ENCODE results near the gene MRPS2. TPM values are rescaled to one million over a fixed set of nuclear protein-coding genes. Genes with fewer than 3 reads are reported as not detected.
"Not testable (repeated sequence)": the region's sequence is repeated elsewhere in the genome, so short reads cannot be mapped to it uniquely, and the experiment has no call there.

The MRPS2 gene
- total RNA-seq, 2 experiments from 2014 or later, result 65.0 to 71.5 TPM

- CTCF ChIA-PET, result no interaction called here
Measured at GRCh38 chr9:135525241-135526088, 25.0 kb downstream of the MRPS2 start.

DNA sequence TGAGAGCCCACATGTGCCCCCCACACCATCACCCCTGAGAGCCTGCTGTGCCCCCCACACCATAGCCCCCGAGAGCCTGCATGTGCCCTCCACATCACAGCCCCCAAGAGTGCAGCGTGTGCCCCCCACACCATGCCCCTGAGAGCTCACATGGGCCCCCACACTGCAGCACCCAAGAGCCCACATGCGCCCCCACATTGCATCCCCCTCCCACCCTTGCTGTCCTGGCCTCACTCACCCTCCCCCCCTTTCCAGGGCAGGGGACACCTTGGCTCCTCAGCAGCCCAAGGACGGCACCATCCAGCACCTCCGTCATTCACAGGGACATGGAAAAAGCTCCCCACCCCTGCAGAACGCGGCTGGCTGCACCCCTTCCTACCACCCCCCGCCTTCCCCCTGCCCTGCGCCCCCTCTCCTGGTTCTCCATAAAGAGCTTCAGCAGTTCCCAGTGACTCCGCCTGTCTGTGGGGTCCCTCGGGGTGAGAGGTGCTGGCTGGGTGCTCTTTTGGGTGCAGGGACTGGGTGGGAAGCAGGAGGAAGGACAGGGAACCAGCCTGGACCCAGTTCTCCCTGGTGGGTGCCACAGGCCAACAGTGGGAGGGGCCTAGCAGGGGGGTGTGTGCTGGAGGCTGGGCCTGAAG is 25.7 kb downstream of the MRPS2 start:
- POLR2A ChIA-PET, result no interaction called here
- CTCF ChIA-PET, result no interaction called here

More at GRCh38 chr9:135525241-135526088, 25.0 kb downstream of the MRPS2 start:
- POLR2A ChIA-PET, result no interaction called here

DNA sequence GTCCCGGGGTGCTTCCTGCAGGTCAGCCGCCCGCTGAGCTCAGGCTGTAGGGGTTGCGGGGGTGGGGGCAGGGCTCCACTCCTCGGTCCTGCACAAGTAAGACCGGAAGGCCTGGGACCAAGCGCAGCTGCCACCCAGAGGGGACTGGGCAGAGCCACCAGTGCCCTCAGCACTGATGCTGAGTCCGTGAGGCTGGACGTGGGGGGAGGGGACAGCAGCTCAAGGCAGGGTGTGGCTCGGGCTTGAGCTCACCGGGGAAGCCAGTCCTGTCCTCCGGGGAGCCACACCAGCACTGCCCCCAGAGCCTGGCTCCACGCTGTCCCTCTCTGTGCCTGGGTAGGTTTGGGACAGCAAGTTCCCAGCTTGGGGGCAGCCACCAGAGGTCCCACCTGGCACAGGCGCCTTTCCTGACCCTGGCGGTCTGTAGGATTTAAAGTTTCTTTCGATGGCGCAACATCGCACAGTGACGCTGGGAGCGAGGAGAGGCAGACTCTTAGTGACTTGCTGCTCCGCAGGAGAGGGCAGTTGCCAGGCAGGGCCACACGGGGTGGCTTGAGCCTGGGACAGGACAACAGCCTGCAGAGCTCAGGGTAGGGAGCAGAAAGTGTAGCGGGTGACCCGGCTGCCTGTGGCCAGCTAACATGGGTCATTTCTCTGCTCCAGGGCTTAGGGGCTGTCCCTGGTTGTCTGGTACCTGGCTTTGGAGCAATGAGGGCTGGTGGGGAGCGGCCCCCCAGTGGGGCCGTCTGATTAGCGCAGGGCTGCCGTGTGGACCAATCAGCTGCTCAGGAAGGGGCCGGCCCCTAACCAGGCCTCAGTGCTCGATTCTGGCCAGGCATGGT is 26.5 kb downstream of the MRPS2 start:
- CTCF ChIA-PET, result no interaction called here
- POLR2A ChIA-PET, result no interaction called here

GRCh38 chr9:135528842-135529435 is 28.5 kb downstream of the MRPS2 start:
- POLR2A ChIA-PET, CTCF ChIA-PET: not testable (repeated sequence)

DNA sequence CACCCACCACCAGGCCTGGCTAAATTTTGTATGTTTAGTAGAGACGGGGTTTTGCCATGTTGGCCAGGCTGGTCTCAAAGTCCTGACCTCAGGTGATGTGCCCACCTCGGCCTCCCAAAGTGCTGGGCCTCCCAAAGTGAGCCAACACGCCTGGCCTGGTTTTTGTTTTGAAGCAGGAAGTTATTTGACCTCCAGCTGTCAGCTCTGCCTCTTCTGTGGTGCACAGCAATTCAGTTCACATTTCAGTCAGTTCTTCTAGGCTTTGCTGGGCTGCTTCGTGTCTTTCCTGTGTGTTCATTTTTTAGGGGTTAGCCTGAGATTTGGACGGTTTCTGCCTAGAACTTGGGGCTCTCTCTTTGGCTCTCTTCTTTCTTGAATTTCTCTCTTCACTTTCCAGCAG is 29.7 kb downstream of the MRPS2 start:
- ChIA-PET POLR2A (no interaction called here), CTCF (no interaction called here)

GRCh38 chr9:135531096-135531495 is 30.6 kb downstream of the MRPS2 start:
- CTCF ChIA-PET, result no interaction called here

DNA sequence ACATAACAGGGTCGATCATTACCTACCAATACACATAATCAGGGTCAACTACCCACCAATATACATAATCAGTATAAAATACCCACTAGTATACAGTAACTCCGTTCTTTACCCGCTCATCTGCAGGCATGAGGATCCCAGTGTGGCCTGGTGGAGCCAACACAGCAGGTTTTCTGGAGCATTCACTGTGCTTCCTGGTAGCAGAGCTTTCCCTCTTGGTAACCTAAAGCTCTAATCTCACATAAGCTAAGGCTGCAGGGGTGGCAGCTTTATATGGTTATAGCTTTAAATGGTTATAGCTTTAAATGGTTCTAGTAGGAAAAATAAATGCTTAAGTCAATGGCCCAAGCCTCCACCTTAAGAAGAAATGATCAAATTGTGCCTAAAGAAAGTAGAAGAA is 32.6 kb downstream of the MRPS2 start:
- ChIA-PET POLR2A (no interaction called here), CTCF (no interaction called here)

More at GRCh38 chr9:135531096-135531495, 30.6 kb downstream of the MRPS2 start:
- POLR2A ChIA-PET, result no interaction called here

- CTCF ChIA-PET, result no interaction called here
- POLR2A ChIA-PET, result no interaction called here
Measured at GRCh38 chr9:135533674-135534073, 33.2 kb downstream of the MRPS2 start.

- CTCF ChIA-PET, POLR2A ChIA-PET: not testable (repeated sequence)
Measured at GRCh38 chr9:135534192-135534711, 33.8 kb downstream of the MRPS2 start.

DNA sequence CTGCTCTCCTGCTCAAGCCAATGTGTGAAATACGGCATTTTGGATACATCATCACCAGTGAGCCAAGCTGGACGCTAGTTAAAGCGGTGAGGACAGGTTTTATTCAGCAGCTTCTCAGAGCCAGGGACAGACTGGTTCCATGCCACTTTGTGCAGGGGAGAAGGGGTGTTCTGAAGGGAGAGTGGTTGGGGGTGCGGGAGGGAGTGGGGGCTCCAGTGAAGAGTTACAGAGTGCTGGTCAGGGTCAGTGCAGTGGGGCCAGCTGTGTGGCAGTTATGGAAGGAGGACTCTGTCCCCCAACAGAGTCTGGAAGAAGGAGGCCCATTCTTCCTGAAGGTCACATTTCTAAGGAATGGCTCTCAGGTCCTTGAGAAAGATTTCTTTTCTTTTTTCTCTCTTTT is 34.3 kb downstream of the MRPS2 start:
- POLR2A ChIA-PET, CTCF ChIA-PET: not testable (repeated sequence)

- POLR2A ChIA-PET, CTCF ChIA-PET: not testable (repeated sequence)
Measured at GRCh38 chr9:135535631-135536030, 35.1 kb downstream of the MRPS2 start.

GRCh38 chr9:135536216-135536615 is 35.7 kb downstream of the MRPS2 start:
- POLR2A ChIA-PET, result no interaction called here

GRCh38 chr9:135543262-135543894 is 42.9 kb downstream of the MRPS2 start:
- POLR2A ChIA-PET, CTCF ChIA-PET: not testable (repeated sequence)

More at GRCh38 chr9:135536216-135536615, 35.7 kb downstream of the MRPS2 start:
- CTCF ChIA-PET, result no interaction called here

DNA sequence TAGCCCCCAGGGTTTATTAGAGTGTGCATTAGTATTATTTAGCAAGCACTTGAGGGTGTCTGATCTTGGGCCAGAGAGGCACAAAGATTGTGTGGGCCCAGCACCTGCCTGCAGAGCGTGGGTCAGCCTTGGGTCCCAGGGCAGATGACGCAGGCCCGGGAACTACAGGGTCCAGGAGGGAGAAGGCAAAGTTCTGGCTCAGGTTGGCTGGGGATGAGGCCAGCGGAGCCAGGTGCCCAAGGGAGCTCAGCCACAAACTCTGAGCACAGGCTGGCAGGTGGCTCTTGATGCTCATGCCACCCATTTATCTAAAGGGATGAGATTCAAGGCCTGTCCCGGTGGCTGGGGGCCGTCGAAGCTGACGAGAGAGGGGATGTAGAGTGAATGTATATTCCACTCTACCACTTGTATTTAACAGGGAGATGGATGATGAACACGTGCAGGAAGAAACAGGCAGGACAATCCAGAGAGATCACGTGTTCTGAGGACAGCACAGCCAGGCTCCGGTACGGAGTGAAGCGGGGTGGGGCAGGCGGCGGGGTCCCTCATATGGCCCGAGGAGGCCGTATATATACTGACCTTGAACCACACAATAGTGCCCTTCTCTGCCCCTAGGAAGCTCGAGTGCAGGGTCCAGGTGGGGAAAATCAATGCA is 44.6 kb downstream of the MRPS2 start:
- CTCF ChIA-PET, result no interaction called here
- POLR2A ChIA-PET, result no interaction called here

DNA sequence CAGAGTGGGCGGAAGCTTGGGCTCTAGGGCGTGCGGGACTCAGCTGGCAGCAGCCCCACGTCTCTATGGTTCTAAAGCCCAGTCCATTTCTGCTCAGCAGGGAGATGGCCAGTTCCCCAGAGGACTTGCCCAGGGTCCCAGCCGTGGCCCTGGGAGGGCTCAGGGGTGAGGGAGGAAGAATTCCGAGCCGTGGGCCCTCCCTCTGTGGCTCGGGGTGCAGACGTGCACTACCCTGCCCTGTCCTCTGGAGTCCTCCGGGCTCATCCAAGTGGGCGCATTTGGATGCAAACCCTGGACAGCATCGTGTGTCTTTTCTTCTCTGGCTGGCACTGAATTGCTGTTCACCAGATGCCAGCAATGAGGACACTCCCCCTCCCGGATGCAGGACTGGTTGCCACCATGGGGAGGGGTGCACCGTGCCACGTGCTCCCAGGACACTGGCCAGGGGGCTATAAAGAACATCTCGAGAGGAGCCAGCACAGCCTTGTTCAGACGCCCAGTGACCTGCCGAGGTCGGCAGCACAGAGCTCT is 45.2 kb downstream of the MRPS2 start, which contains the start of gene OBP2A:
Gene OBP2A (plus strand): TSS at position 481 of the 531 bp plus-strand sequence. CDS start 55 bp downstream, outside the sequence.
- CTCF ChIA-PET, POLR2A ChIA-PET: not testable (repeated sequence)

- CTCF ChIA-PET, POLR2A ChIA-PET: not testable (repeated sequence)
Measured at GRCh38 chr9:135546792-135547617, 46.5 kb downstream of the MRPS2 start.

- ChIA-PET CTCF (no interaction called here), POLR2A (no interaction called here)
Measured at GRCh38 chr9:135547756-135548736, 47.6 kb downstream of the MRPS2 start.
